Measurements from ENCODE around the gene CTBS. TPM values are rescaled to one million over a fixed set of nuclear protein-coding genes. Genes with fewer than 3 reads are reported as not detected.
A peak's percentile ranks its signal among the peaks of the same experiment; 100 is the strongest.

Gene CTBS
- total RNA-seq, 1 donor from 2014 or later = 8.0 TPM

DNA sequence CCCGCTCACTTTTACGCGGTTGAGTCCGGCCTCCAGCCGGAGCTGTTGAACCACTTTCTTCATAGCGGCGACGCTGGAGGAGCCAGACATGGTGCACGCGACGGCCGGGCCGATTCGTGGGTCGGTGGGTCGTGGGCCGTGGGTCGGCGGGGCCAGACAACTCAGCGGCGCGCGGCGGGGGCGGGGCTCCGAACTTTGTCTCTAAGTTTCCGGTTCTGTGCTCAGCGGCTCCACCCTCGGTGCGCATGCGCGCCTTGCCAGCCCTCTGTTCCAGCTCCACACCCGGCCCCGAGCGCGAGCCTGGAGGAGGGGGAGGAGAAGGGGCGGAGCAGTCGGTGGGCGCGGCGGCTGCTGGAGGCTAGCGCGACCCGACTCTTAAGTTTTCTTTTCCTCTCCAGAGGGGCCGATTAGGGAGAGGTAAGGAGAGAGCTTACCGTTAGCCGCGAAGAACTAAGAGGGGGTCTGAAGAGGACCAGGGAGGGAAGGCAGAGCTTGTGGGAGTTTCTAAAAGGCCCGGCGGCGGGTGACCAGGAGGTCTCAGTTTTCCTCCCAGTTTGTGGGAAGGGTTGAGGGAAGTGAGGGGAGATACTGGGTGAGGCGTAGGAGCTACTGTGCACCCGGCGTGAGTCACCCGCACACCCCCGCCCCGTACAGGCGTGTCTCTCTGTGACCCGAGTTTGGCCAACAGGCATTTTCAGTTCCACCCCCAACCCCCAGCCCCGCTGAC lies 68.1 kb downstream of the CTBS start, which contains the start of the genes GNG5 and SPATA1:
Gene GNG5, minus strand, starts transcription at position 580 of the 727 bp plus-strand sequence. Its CDS starts 490 bp downstream, at position 90.
Gene SPATA1, plus strand, starts transcription at position 385 of the 727 bp plus-strand sequence. CDS start 9,974 bp downstream, outside the sequence.
- peak; percentile 94 for DNase-seq

DNA sequence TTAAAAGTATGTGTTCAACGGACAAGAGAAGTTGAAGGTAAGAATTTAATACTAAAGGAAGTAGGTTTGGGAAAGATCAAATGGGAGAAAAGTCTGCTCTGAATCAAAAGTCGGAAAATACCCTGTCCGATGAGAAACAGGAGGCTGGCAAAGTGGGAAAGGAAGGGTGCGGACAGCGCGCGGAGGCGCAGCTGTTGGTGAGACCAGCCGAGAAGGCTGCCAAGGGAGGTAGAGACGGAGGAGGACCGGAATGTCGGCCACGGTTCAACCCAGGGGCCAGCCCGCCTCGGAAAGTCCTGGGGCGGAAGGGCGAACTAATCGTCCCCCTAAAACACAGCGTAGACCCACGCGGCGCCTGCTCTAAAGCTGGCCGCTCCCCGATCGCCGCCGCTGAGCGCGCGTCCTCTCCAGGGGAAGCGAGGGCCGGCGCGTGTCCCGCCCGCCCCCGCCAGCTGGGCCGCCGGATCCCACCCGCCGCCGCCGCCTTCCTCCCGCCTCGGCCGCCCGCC lies 68.7 kb downstream of the CTBS start:
- DNase-seq = peak; percentile 51

DNA sequence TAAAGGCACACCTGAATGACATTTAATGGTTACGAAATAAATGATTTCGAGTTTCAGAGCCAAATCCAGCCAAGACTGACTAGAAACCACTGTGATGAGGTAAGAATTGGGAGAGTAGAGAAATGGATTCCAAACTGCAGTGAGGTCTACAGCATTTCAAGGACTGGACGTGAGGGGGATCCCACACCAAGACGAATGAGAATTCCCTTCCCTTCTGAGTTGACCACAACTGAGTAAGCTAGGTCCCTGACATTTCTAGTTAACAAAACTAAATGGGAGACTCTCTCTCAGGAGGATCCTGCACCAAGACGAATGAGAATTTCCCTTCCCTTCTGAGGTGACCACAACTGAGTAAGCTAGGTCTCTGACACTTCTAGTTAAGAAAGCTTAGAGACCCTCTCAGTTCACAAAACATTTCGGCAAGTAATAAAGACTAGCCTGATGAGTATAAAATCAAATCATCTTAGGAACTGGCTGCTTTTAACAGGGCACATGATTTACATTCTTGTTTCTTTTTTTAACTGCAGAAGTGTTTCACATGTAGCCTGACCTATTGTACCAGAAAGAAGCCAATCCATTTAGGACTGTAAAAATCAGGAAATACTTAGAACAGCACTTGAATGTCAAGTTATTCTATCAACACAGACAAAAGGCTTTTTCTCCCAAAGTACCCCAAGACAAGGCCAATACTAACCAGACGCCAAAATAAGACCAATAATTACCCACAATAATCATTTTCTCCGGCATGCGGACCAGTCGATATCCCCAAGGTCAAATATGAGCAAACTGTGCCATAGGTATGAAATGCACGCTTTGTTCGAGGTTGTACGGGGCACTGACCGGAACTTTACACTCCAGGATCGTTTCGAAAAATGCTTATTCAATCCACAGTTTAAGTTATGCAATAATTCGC lies 69.4 kb downstream of the CTBS start:
- DNase-seq = peak; percentile 0

- no peak for DNase-seq
Observed at GRCh38 chr1:84502927-84503326, 71.3 kb downstream of the CTBS start.

Other genes with a start within 250 kb of the CTBS start
- gene DNASE2B, start 176.0 kb downstream of the CTBS start, total RNA-seq = not detected
- gene RPF1, start 95.2 kb downstream of the CTBS start, total RNA-seq = 30.2 TPM
- 0.79 TPM for gene SPATA1, start 68.1 kb downstream of the CTBS start, total RNA-seq
- 23.3 TPM for gene GNG5, start 67.9 kb downstream of the CTBS start, total RNA-seq
- gene SSX2IP, start 116.0 kb upstream of the CTBS start, total RNA-seq = 10.6 TPM

Measured in skin of body (tissue), 2 donors.